GOT3 (cell line): ENCODE measurements around the gene GLB1L2.
A peak's percentile ranks its signal among the peaks of the same experiment; 100 is the strongest.

ENCODE experiments used
- DNase-seq: peaks from one replicate; lab custom pipeline; 2025; ENCODE audit warnings: mixed read lengths; lab: John Stamatoyannopoulos, UW

Gene GLB1L2

GRCh38 chr11:134349109-134349801 lies 17.5 kb downstream of the GLB1L2 start:
- no peak for DNase-seq

- no peak for DNase-seq
Measured at GRCh38 chr11:134349802-134350355, 18.1 kb downstream of the GLB1L2 start.

- DNase-seq: no peak
Measured at GRCh38 chr11:134350381-134350780, 18.6 kb downstream of the GLB1L2 start.

- DNase-seq: no peak
Measured at GRCh38 chr11:134352111-134352510, 20.3 kb downstream of the GLB1L2 start.

- DNase-seq: no peak
Measured at GRCh38 chr11:134355136-134355535, 23.3 kb downstream of the GLB1L2 start.

GRCh38 chr11:134355656-134356055 lies 23.9 kb downstream of the GLB1L2 start:
- DNase-seq: no peak

GRCh38 chr11:134356656-134357544 lies 25.1 kb downstream of the GLB1L2 start:
- no peak for DNase-seq

GRCh38 chr11:134357545-134357839 lies 25.7 kb downstream of the GLB1L2 start:
- DNase-seq: no peak

- no peak for DNase-seq
Measured at GRCh38 chr11:134358165-134358855, 26.5 kb downstream of the GLB1L2 start.

GRCh38 chr11:134358856-134359490 lies 27.2 kb downstream of the GLB1L2 start:
- no peak for DNase-seq

GRCh38 chr11:134359646-134360045 lies 27.9 kb downstream of the GLB1L2 start:
- DNase-seq: no peak

GRCh38 chr11:134360050-134360835 lies 28.5 kb downstream of the GLB1L2 start:
- peak; percentile 10 for DNase-seq

GRCh38 chr11:134361661-134362060 lies 29.9 kb downstream of the GLB1L2 start:
- no peak for DNase-seq

- DNase-seq: no peak
Measured at GRCh38 chr11:134362192-134362901, 30.6 kb downstream of the GLB1L2 start.

GRCh38 chr11:134363161-134363560 lies 31.4 kb downstream of the GLB1L2 start:
- DNase-seq: no peak

GRCh38 chr11:134363592-134363991 lies 31.8 kb downstream of the GLB1L2 start:
- DNase-seq: no peak

- DNase-seq: no peak
Measured at GRCh38 chr11:134364261-134364660, 32.5 kb downstream of the GLB1L2 start.

GRCh38 chr11:134365011-134365925 lies 33.5 kb downstream of the GLB1L2 start:
- no peak for DNase-seq

- DNase-seq: no peak
Measured at GRCh38 chr11:134366254-134366653, 34.5 kb downstream of the GLB1L2 start.
